ENCODE results near the gene YEATS4. TPM values are rescaled to one million over a fixed set of nuclear protein-coding genes. Genes with fewer than 3 reads are reported as not detected.

Gene YEATS4
- total RNA-seq, 1 donor from 2014 or later: 37.9 TPM

- Mint-ChIP-seq H3K27me3 (no peaks in the 10 kb centered on the region), H3K4me3 (no peak overlapping the region), H3K27ac (no peak overlapping the region), H3K9me3 (peaks cover 5% of the 10 kb centered on the region), H3K36me3 (ENCODE audit: low read depth) (no peaks in the 10 kb centered on the region), H3K4me1 (no peaks in the 10 kb centered on the region)
- no peak for DNase-seq
- intact Hi-C loops (cut with micrococcal nuclease): no loop called here
Observed at GRCh38 chr12:69419701-69420100, 60.2 kb downstream of the YEATS4 start.

GRCh38 chr12:69421548-69421947 lies 62.0 kb downstream of the YEATS4 start:
- Mint-ChIP-seq H3K36me3 (ENCODE audit: low read depth) (no peaks in the 10 kb centered on the region), H3K9me3 (peaks cover 5% of the 10 kb centered on the region), H3K4me1 (peaks cover 2% of the 10 kb centered on the region), H3K27ac (no peak overlapping the region), H3K27me3 (no peaks in the 10 kb centered on the region), H3K4me3 (no peak overlapping the region)
- intact Hi-C loops (cut with micrococcal nuclease): no loop called here
- no peak for DNase-seq

GRCh38 chr12:69423037-69423905 lies 63.7 kb downstream of the YEATS4 start:
- Mint-ChIP-seq H3K4me3 (no peak overlapping the region), H3K27ac (no peak overlapping the region), H3K27me3 (no peaks in the 10 kb centered on the region), H3K4me1 (peaks cover 2% of the 10 kb centered on the region), H3K9me3 (peaks cover 5% of the 10 kb centered on the region), H3K36me3 (ENCODE audit: low read depth) (no peaks in the 10 kb centered on the region)
- intact Hi-C loops (cut with micrococcal nuclease): no loop called here
- DNase-seq: no peak

- Mint-ChIP-seq H3K27ac (no peak overlapping the region), H3K4me3 (no peak overlapping the region), H3K36me3 (ENCODE audit: low read depth) (no peaks in the 10 kb centered on the region), H3K27me3 (peaks cover 2% of the 10 kb centered on the region), H3K9me3 (peaks cover 5% of the 10 kb centered on the region), H3K4me1 (peaks cover 4% of the 10 kb centered on the region)
- intact Hi-C loops (cut with micrococcal nuclease): no loop called here
- no peak for DNase-seq
Observed at GRCh38 chr12:69425417-69425816, 65.9 kb downstream of the YEATS4 start.

GRCh38 chr12:69428351-69429073 lies 69.0 kb downstream of the YEATS4 start:
- DNase-seq: no peak
- H3K27me3 Mint-ChIP-seq: peaks cover 2% of the 10 kb centered on the region
- H3K36me3 Mint-ChIP-seq (ENCODE audit: low read depth): no peaks in the 10 kb centered on the region
- H3K4me1 Mint-ChIP-seq: peaks cover 4% of the 10 kb centered on the region
- intact Hi-C loops (cut with micrococcal nuclease): no loop called here
- H3K4me3 Mint-ChIP-seq: no peak overlapping the region
- H3K9me3 Mint-ChIP-seq: no peaks in the 10 kb centered on the region
- no peak overlapping the region for H3K27ac Mint-ChIP-seq

- Mint-ChIP-seq H3K36me3 (ENCODE audit: low read depth) (no peaks in the 10 kb centered on the region), H3K27me3 (peaks cover 6% of the 10 kb centered on the region), H3K9me3 (no peaks in the 10 kb centered on the region), H3K4me3 (no peak overlapping the region), H3K4me1 (peaks cover 2% of the 10 kb centered on the region), H3K27ac (no peak overlapping the region)
- no peak for DNase-seq
- intact Hi-C loops (cut with micrococcal nuclease): no loop called here
Observed at GRCh38 chr12:69430942-69431590, 71.5 kb downstream of the YEATS4 start.

- Mint-ChIP-seq H3K9me3 (no peaks in the 10 kb centered on the region), H3K4me3 (no peak overlapping the region), H3K36me3 (ENCODE audit: low read depth) (no peaks in the 10 kb centered on the region), H3K27me3 (peaks cover 6% of the 10 kb centered on the region), H3K4me1 (peaks cover 2% of the 10 kb centered on the region), H3K27ac (no peak overlapping the region)
- intact Hi-C loops (cut with micrococcal nuclease): no loop called here
- no peak for DNase-seq
Observed at GRCh38 chr12:69431591-69432222, 72.2 kb downstream of the YEATS4 start.

GRCh38 chr12:69433653-69434052 lies 74.1 kb downstream of the YEATS4 start:
- Mint-ChIP-seq H3K4me3 (no peak overlapping the region), H3K27ac (no peak overlapping the region), H3K27me3 (peaks cover 6% of the 10 kb centered on the region), H3K9me3 (no peaks in the 10 kb centered on the region), H3K36me3 (ENCODE audit: low read depth) (no peaks in the 10 kb centered on the region), H3K4me1 (peaks cover 2% of the 10 kb centered on the region)
- DNase-seq: no peak
- intact Hi-C loops (cut with micrococcal nuclease): no loop called here

GRCh38 chr12:69435644-69436043 lies 76.1 kb downstream of the YEATS4 start:
- no peak overlapping the region for H3K27ac Mint-ChIP-seq
- intact Hi-C loops (cut with micrococcal nuclease): no loop called here
- H3K4me1 Mint-ChIP-seq: no peaks in the 10 kb centered on the region
- no peak for DNase-seq
- peaks cover 4% of the 10 kb centered on the region for H3K27me3 Mint-ChIP-seq
- H3K9me3 Mint-ChIP-seq: no peaks in the 10 kb centered on the region
- H3K4me3 Mint-ChIP-seq: no peak overlapping the region
- no peaks in the 10 kb centered on the region for H3K36me3 Mint-ChIP-seq (ENCODE audit: low read depth)

GRCh38 chr12:69437073-69437472 lies 77.5 kb downstream of the YEATS4 start:
- Mint-ChIP-seq H3K4me3 (no peak overlapping the region), H3K36me3 (ENCODE audit: low read depth) (no peaks in the 10 kb centered on the region), H3K27me3 (peaks cover 4% of the 10 kb centered on the region), H3K27ac (no peak overlapping the region), H3K4me1 (no peaks in the 10 kb centered on the region), H3K9me3 (no peaks in the 10 kb centered on the region)
- no peak for DNase-seq
- intact Hi-C loops (cut with micrococcal nuclease): no loop called here

- H3K27ac Mint-ChIP-seq: no peak overlapping the region
- intact Hi-C loops (cut with micrococcal nuclease): no loop called here
- peaks cover 4% of the 10 kb centered on the region for H3K27me3 Mint-ChIP-seq
- no peaks in the 10 kb centered on the region for H3K36me3 Mint-ChIP-seq (ENCODE audit: low read depth)
- no peaks in the 10 kb centered on the region for H3K4me1 Mint-ChIP-seq
- DNase-seq: no peak
- no peaks in the 10 kb centered on the region for H3K9me3 Mint-ChIP-seq
- H3K4me3 Mint-ChIP-seq: no peak overlapping the region
Observed at GRCh38 chr12:69438539-69438938, 79.0 kb downstream of the YEATS4 start.

- DNase-seq: no peak
- Mint-ChIP-seq H3K27ac (no peak overlapping the region), H3K4me1 (no peaks in the 10 kb centered on the region), H3K4me3 (no peak overlapping the region), H3K36me3 (ENCODE audit: low read depth) (no peaks in the 10 kb centered on the region), H3K27me3 (no peaks in the 10 kb centered on the region), H3K9me3 (no peaks in the 10 kb centered on the region)
- intact Hi-C loops (cut with micrococcal nuclease): no loop called here
Observed at GRCh38 chr12:69440016-69440415, 80.5 kb downstream of the YEATS4 start.

Measured in activated CD4-positive, alpha-beta T cell treated with anti-CD3 and anti-CD28 coated beads, Interleukin-2, amount 10 ng/mL, durations not matched to agents 24 days and 14 days (primary cell).